Measurements from ENCODE around the gene PON3.

DNA sequence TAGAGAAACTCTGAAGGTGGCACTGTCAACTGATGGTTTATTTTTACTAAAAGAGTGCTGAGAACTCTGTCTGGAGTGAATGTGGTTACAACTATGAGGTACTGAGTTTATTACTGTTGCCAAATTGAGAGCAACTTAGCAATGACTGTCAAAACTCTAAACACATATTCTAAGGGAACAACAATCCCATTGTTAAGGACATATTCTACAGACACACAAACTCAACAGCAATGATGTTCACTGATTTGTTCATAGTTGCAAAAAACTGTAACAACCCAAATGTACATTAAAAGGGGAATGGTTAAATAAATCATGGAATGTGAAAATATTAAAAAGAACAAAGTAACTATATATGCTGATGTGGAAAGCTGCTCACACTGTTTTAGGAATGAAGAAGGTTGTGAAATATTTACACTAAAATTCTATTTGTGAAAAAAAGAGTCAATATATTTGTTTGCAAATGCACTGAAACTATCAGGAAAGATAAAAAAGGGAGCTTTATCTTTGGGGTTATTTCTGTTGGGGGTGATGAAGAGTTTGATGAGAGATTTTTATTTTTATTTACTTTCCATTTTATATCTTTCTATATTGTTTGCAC is 25.8 kb upstream of the PON3 start:
- TF ChIP-seq, protein P1, sequence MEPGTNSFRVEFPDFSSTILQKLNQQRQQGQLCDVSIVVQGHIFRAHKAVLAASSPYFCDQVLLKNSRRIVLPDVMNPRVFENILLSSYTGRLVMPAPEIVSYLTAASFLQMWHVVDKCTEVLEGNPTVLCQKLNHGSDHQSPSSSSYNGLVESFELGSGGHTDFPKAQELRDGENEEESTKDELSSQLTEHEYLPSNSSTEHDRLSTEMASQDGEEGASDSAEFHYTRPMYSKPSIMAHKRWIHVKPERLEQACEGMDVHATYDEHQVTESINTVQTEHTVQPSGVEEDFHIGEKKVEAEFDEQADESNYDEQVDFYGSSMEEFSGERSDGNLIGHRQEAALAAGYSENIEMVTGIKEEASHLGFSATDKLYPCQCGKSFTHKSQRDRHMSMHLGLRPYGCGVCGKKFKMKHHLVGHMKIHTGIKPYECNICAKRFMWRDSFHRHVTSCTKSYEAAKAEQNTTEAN (CRISPR knock-in tag; conservative IDR thresholded peaks at IDR 0.05) = no peak
- TF ChIP-seq, protein P2, sequence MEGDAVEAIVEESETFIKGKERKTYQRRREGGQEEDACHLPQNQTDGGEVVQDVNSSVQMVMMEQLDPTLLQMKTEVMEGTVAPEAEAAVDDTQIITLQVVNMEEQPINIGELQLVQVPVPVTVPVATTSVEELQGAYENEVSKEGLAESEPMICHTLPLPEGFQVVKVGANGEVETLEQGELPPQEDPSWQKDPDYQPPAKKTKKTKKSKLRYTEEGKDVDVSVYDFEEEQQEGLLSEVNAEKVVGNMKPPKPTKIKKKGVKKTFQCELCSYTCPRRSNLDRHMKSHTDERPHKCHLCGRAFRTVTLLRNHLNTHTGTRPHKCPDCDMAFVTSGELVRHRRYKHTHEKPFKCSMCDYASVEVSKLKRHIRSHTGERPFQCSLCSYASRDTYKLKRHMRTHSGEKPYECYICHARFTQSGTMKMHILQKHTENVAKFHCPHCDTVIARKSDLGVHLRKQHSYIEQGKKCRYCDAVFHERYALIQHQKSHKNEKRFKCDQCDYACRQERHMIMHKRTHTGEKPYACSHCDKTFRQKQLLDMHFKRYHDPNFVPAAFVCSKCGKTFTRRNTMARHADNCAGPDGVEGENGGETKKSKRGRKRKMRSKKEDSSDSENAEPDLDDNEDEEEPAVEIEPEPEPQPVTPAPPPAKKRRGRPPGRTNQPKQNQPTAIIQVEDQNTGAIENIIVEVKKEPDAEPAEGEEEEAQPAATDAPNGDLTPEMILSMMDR (CRISPR knock-in tag; IDR thresholded peaks at IDR 0.05) = no peak
- TF ChIP-seq FLYWCH1 (CRISPR knock-in tag; IDR thresholded peaks at IDR 0.05) (no peak), YY1 (IDR thresholded peaks at IDR 0.05; ENCODE audit: insufficient read depth, insufficient replicate concordance, low read depth, low read length) (no peak)

Data from HepG2 (cell line).